ENCODE data around the gene AQP1. TPM values are rescaled to one million over a fixed set of nuclear protein-coding genes. Genes with fewer than 3 reads are reported as not detected.

AQP1 gene
- total and polyA plus RNA-seq, 2 of the 8 experiments (the other 6 are each of a cell fraction or from before 2014, with no cell fraction given) = 0.18 to 0.19 TPM

- H3K27me3 ChIP-seq (replicated peaks in 1 of 4; ENCODE audit: control insufficient read depth in 3 of 4, extremely low read depth in 1 of 4, insufficient read depth in 3 of 4, low read length in 3 of 4) = 0 out of 7 replicates have a peak, but pooled peaks cover 0 to 7% (median 0%) of the 10 kb centered on the region in 4 experiments
- TF ChIP-seq, protein P1, sequence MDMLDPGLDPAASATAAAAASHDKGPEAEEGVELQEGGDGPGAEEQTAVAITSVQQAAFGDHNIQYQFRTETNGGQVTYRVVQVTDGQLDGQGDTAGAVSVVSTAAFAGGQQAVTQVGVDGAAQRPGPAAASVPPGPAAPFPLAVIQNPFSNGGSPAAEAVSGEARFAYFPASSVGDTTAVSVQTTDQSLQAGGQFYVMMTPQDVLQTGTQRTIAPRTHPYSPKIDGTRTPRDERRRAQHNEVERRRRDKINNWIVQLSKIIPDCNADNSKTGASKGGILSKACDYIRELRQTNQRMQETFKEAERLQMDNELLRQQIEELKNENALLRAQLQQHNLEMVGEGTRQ (IDR thresholded peaks at IDR 0.05; ENCODE audit: low read length) = no peak
- no peak for TF ChIP-seq FOSL1 (IDR thresholded peaks at IDR 0.05; ENCODE audit: insufficient read depth, low read depth, low read length)
- no peak for TF ChIP-seq HDAC6 (IDR thresholded peaks at IDR 0.05; ENCODE audit: low read depth, low read length)
- no peak for TF ChIP-seq ASH2L (IDR thresholded peaks at IDR 0.05; ENCODE audit: low read length)
- TF ChIP-seq TAF1 (IDR thresholded peaks at IDR 0.05; ENCODE audit: low read depth, low read length) = no peak
- TF ChIP-seq NRF1 (IDR thresholded peaks at IDR 0.05; ENCODE audit: low read depth, low read length) = no peak
- no peak for TF ChIP-seq RAD21 (IDR thresholded peaks at IDR 0.05 in 1 of 2, conservative IDR thresholded peaks at IDR 0.05 in 1 of 2; ENCODE audit: low read depth in 2 of 2, low read length in 2 of 2)
- no peak for TF ChIP-seq RXRA (IDR thresholded peaks at IDR 0.05; ENCODE audit: insufficient read depth, low read depth, low read length)
- no peak for TF ChIP-seq KDM1A (IDR thresholded peaks at IDR 0.05; ENCODE audit: borderline replicate concordance, low read length)
- no peak for TF ChIP-seq GABPA (IDR thresholded peaks at IDR 0.05; ENCODE audit: borderline replicate concordance, insufficient read depth, low read length)
- TF ChIP-seq CBX5 (IDR thresholded peaks at IDR 0.05; ENCODE audit: low read depth, low read length) = no peak
- TF ChIP-seq SAP30 (IDR thresholded peaks at IDR 0.05; ENCODE audit: insufficient read depth, insufficient replicate concordance, low read length) = no peak
Measured at GRCh38 chr7:30937416-30937815, 25.8 kb downstream of the AQP1 start.

More at GRCh38 chr7:30937416-30937815, 25.8 kb downstream of the AQP1 start:
- Histone ChIP-seq H3K79me2 (ENCODE audit: control insufficient read depth in 1 of 2, insufficient read depth in 2 of 2, low read length in 2 of 2) (no peaks in the 10 kb centered on the region), H4K5ac (ENCODE audit: insufficient read length, low read depth, low read length) (no peak overlapping the region), H3K4me2 (ENCODE audit: insufficient read depth in 1 of 2, low read depth in 2 of 2, low read length in 2 of 2) (no peak overlapping the region), H2BK5ac (ENCODE audit: low read depth, low read length) (no peak overlapping the region), H3K9me3 (ENCODE audit: insufficient read depth in 2 of 2, low read depth in 1 of 2, low read length in 1 of 2) (no peaks in the 10 kb centered on the region), H3K56ac (replicated peaks; ENCODE audit: insufficient read length, low read depth, low read length) (no peak overlapping the region), H2BK12ac (ENCODE audit: low read depth, low read length) (no peak overlapping the region), H2BK15ac (ENCODE audit: low read length) (no peak overlapping the region), H3K4me3 (ENCODE audit: extremely low read depth in 1 of 4, insufficient read depth in 2 of 4, low read depth in 3 of 4, low read length in 4 of 4) (no peak overlapping the region), H3K18ac (ENCODE audit: extremely low read depth, low read length) (no peak overlapping the region), H2BK20ac (ENCODE audit: low read length) (no peak overlapping the region), H3K36me3 (ENCODE audit: control insufficient read depth in 2 of 4, insufficient read depth in 4 of 4, low read length in 3 of 4) (no peaks in the 10 kb centered on the region), H4K8ac (ENCODE audit: extremely low read depth, insufficient read depth, low read length) (no peak overlapping the region), H2AFZ (ENCODE audit: low read length) (no peak overlapping the region), H3K4ac (replicated peaks; ENCODE audit: insufficient read length, low read depth, low read length) (no peak overlapping the region), H4K20me1 (replicated peaks in 1 of 2; ENCODE audit: control insufficient read depth in 1 of 2, insufficient read depth in 2 of 2, low read length in 2 of 2) (no peaks in the 10 kb centered on the region), H3K23ac (ENCODE audit: insufficient read length) (no peak overlapping the region), H4K91ac (replicated peaks; ENCODE audit: insufficient read length, low read length) (no peak overlapping the region), H3K9ac (replicated peaks in 1 of 4; ENCODE audit: extremely low read depth in 1 of 4, low read depth in 3 of 4, low read length in 3 of 4) (no peak overlapping the region), H3K79me1 (ENCODE audit: low read depth, low read length) (no peaks in the 10 kb centered on the region), H3K23me2 (ENCODE audit: low read depth, low read length) (no peaks in the 10 kb centered on the region), H3K4me1 (replicated peaks in 1 of 4; ENCODE audit: control insufficient read depth in 3 of 4, insufficient read depth in 4 of 4, low read length in 3 of 4) (peaks cover 0 to 9% (median 6%) of the 10 kb centered on the region in 4 experiments; a peak in 6 of 7 replicates), H2BK120ac (replicated peaks; ENCODE audit: low read depth, low read length) (no peak overlapping the region), H3K27ac (ENCODE audit: low read depth, low read length) (no peak overlapping the region), H2AK5ac (ENCODE audit: low read depth, low read length) (no peak overlapping the region), H3K14ac (ENCODE audit: insufficient read length) (no peak overlapping the region)
- POLR2A ChIA-PET (ENCODE audit: partially characterized antibody) = interaction anchor here (1.0 kb wide), 1 partner anchor 29 kb away, joined by 3 read pairs; no protein-coding TSS in a partner anchor
- DNase-seq (ENCODE audit: low read depth in 1 of 2, low spot score in 2 of 2) (no peak), FAIRE-seq (no peak)
- CTCF ChIA-PET (ENCODE audit: partially characterized antibody) = interaction anchor here (1.3 to 12.0 kb wide), 7 partner anchors 20 to 185 kb away, joined by 4 to 309 read pairs (median 10); partner anchors contain the start of gene GHRHR
- WGBS, 2 experiments (ENCODE audit: extremely low coverage in 1 of 2, insufficient coverage in 1 of 2, insufficient read length in 1 of 2, insufficient replicate concordance in 2 of 2, low coverage in 1 of 2, low lambda C conversion rate in 2 of 2, missing lambda C conversion rate in 1 of 2) = 90% methylated on average over 3 of the region's 3 CpGs; no CpG with 5 or more reads in 1 of the 2 experiments
